ENCODE data around the gene ATG7.

- no peak for TF ChIP-seq CTCF (IDR thresholded peaks at IDR 0.05)
- no peak for TF ChIP-seq EZH2phosphoT487 (IDR thresholded peaks at IDR 0.05)
- TF ChIP-seq EZH2 (IDR thresholded peaks at IDR 0.05) = no peak
Observed at GRCh38 chr3:11452885-11453847, 181.0 kb downstream of the ATG7 start.

All from neural progenitor cell (in vitro differentiated cells).